CD14-positive monocyte (primary cell): Measurements from ENCODE around the gene MYO3B. TPM values are rescaled to one million over a fixed set of nuclear protein-coding genes. Genes with fewer than 3 reads are reported as not detected.

Source experiments
- DNase-seq, 3 donors: peaks; one replicate each; pipeline ENCODE4 v3.0.0-alpha.2; 2011 to 2022
- H2AFZ ChIP-seq: 2 replicates; pipeline ENCODE4 v1.6.0; 2012; ENCODE audit warnings: mild to moderate bottlenecking, low read depth, low read length, inconsistent platforms; ENCODE audit not compliant: insufficient read depth, poor library complexity, severe bottlenecking
- H3K27ac ChIP-seq, 2 donors: 1 replicate in 1 of 2; 2 replicates in 1 of 2; pipeline ENCODE4 v1.5.1; 2012 to 2013; ENCODE audit warnings: low read length in 2 of 2, control low read depth in 1 of 2, inconsistent platforms in 1 of 2, low read depth in 1 of 2, mild to moderate bottlenecking in 1 of 2
- H3K27me3 ChIP-seq, 2 donors: one replicate each; pipeline versions ENCODE4 v1.6.0 to v1.6.1; 2011 to 2013; ENCODE audit warnings: low read length in 2 of 2; ENCODE audit not compliant: control insufficient read depth in 2 of 2, insufficient read depth in 2 of 2
- H3K36me3 ChIP-seq, 2 donors: replicated peaks in 1 of 2; 1 replicate in 1 of 2; 2 replicates in 1 of 2; pipeline versions ENCODE4 v1.5.1 to v1.6.1; 2012 to 2013; ENCODE audit warnings: low read length in 2 of 2, control low read depth in 1 of 2, inconsistent platforms in 1 of 2, mild to moderate bottlenecking in 1 of 2; ENCODE audit not compliant: insufficient read depth in 2 of 2, control insufficient read depth in 1 of 2
- H3K4me1 ChIP-seq, 2 donors: 1 replicate in 1 of 2; 2 replicates in 1 of 2; pipeline versions ENCODE4 v1.5.1 to v1.6.1; 2012 to 2013; ENCODE audit warnings: low read length in 2 of 2, control low read depth in 1 of 2, inconsistent platforms in 1 of 2, mild to moderate bottlenecking in 1 of 2, moderate library complexity in 1 of 2; ENCODE audit not compliant: insufficient read depth in 2 of 2, control insufficient read depth in 1 of 2
- H3K4me2 ChIP-seq: replicated peaks from 2 replicates; pipeline ENCODE3; 2012; ENCODE audit warnings: low read length, moderate library complexity, mild to moderate bottlenecking; ENCODE audit not compliant: poor library complexity, severe bottlenecking; ENCODE audit errors: extremely low read depth
- H3K4me3 ChIP-seq, 3 experiments: fragments of 200-600 bp in 1 of 3; sonication (generic) in 1 of 3; replicated peaks in 1 of 3; 1 replicate in 2 of 3; 2 replicates in 1 of 3; pipeline ENCODE4 v1.5.1; 2011 to 2013; ENCODE audit warnings: low read length in 3 of 3, mild to moderate bottlenecking in 3 of 3, control low read depth in 2 of 3, low read depth in 2 of 3, inconsistent platforms in 1 of 3, moderate library complexity in 1 of 3
- H3K79me2 ChIP-seq: 2 replicates; pipeline ENCODE4 v1.6.0; 2012; ENCODE audit warnings: mild to moderate bottlenecking, control low read depth, inconsistent platforms, low read length, moderate library complexity; ENCODE audit not compliant: insufficient read depth
- H3K9ac ChIP-seq: 2 replicates; pipeline ENCODE4 v1.6.0; 2017; ENCODE audit warnings: low read length, mild to moderate bottlenecking; ENCODE audit not compliant: insufficient read depth, poor library complexity, severe bottlenecking
- H3K9me3 ChIP-seq, 2 donors: replicated peaks in 1 of 2; 1 replicate in 1 of 2; 2 replicates in 1 of 2; pipeline versions ENCODE4 v1.5.1 to v1.6.1; 2012 to 2013; ENCODE audit warnings: low read length in 2 of 2, control low read depth in 1 of 2; ENCODE audit not compliant: control insufficient read depth in 1 of 2, insufficient read depth in 1 of 2
- H4K20me1 ChIP-seq: 2 replicates; pipeline ENCODE4 v1.6.0; 2012; ENCODE audit warnings: mild to moderate bottlenecking, low read length, control low read depth, moderate library complexity; ENCODE audit not compliant: insufficient read depth
- H3K27ac Mint-ChIP-seq, 7 donors: one replicate each; pipeline ENCODE4 v1.8.0; 2020; ENCODE audit warnings: mild to moderate bottlenecking in 7 of 7, mixed read lengths in 7 of 7, moderate library complexity in 6 of 7, inconsistent platforms in 2 of 7
- H3K27me3 Mint-ChIP-seq, 3 donors: one replicate each; pipeline ENCODE4 v1.8.0; 2021 to 2022; ENCODE audit warnings: low read depth in 3 of 3, mild to moderate bottlenecking in 3 of 3, mixed read lengths in 3 of 3, moderate library complexity in 3 of 3, inconsistent platforms in 1 of 3
- H3K36me3 Mint-ChIP-seq, 2 donors: one replicate each; pipeline ENCODE4 v1.8.0; 2020; ENCODE audit warnings: mixed read lengths in 2 of 2, inconsistent platforms in 1 of 2, mild to moderate bottlenecking in 1 of 2
- H3K4me1 Mint-ChIP-seq: one replicate; pipeline ENCODE4 v1.8.0; 2020; ENCODE audit warnings: mild to moderate bottlenecking, mixed read lengths
- H3K4me3 Mint-ChIP-seq, 2 donors: one replicate each; pipeline ENCODE4 v1.8.0; 2020; ENCODE audit warnings: mild to moderate bottlenecking in 2 of 2, mixed read lengths in 2 of 2, moderate library complexity in 1 of 2
- H3K9me3 Mint-ChIP-seq, 7 donors: one replicate each; pipeline ENCODE4 v1.8.0; 2020 to 2022; ENCODE audit warnings: mixed read lengths in 7 of 7, mild to moderate bottlenecking in 6 of 7, moderate library complexity in 6 of 7, inconsistent platforms in 2 of 7
- CTCF ChIP-seq: fragments of 200-600 bp; IDR thresholded peaks from one replicate; pipeline ENCODE4 v1.8.0; 2022; ENCODE audit warnings: antibody characterized with exemption, mild to moderate bottlenecking
- WGBS: methylation state at CpG from one replicate; pipeline ENCODE4 v1.1.5; 2013; ENCODE audit warnings: missing lambda C conversion rate; ENCODE audit not compliant: insufficient coverage; 5-methylcytosine and 5-hydroxymethylcytosine counted together
- intact Hi-C, 2 donors: fragments of 100-400 bp; cut with micrococcal nuclease; formaldehyde crosslinking; loops; one replicate each; pipeline versions ENCODE4 v1.15.0 to v1.15.1; 2023
- polyA plus RNA-seq, 3 donors: library from polyadenylated mRNA; depleted of rRNA in 1 of 3; unstranded in 2 of 3; stranded (reverse) in 1 of 3; fragments of 300-500 nt in 2 of 3; fragments of >200 nt in 1 of 3; fragmentation: Illumina TruSeq in 2 of 3; gene quantifications; 1 replicate in 2 of 3; 2 replicates in 1 of 3; pipeline ENCODE4 v1.2.3, GENCODE V29; 2012 to 2021

The MYO3B gene
- polyA plus RNA-seq, 3 donors = not detected

- Histone ChIP-seq H3K4me3 (no peak overlapping the region), H3K36me3 (no peaks in the 10 kb centered on the region), H3K27me3 (no peaks in the 10 kb centered on the region), H3K9ac (no peak overlapping the region), H2AFZ (no peak overlapping the region), H3K4me2 (no peak overlapping the region), H3K27ac (no peak overlapping the region), H3K4me1 (no peaks in the 10 kb centered on the region), H4K20me1 (no peaks in the 10 kb centered on the region), H3K9me3 (peaks cover 0 to 5% of the 10 kb centered on the region in 2 donors), H3K79me2 (no peaks in the 10 kb centered on the region)
- intact Hi-C loops = no loop called here
- Mint-ChIP-seq H3K4me3 (no peak overlapping the region), H3K4me1 (no peaks in the 10 kb centered on the region), H3K27me3 (peaks cover 0 to 8% (median 6%) of the 10 kb centered on the region in 3 donors), H3K9me3 (peaks cover 0 to 5% (median 1%) of the 10 kb centered on the region in 7 donors), H3K36me3 (no peaks in the 10 kb centered on the region), H3K27ac (no peak overlapping the region)
- 93% methylated on average over 4 of the region's 7 CpGs for WGBS
- DNase-seq = no peak
- TF ChIP-seq CTCF = no peak
These were observed 276.8 kb downstream of the MYO3B start for GRCh38 chr2:170454471-170455372.

- no peak overlapping the region for H3K9ac ChIP-seq
- Mint-ChIP-seq H3K9me3 (peaks cover 0 to 5% (median 1%) of the 10 kb centered on the region in 7 donors), H3K27me3 (peaks cover 0 to 8% (median 6%) of the 10 kb centered on the region in 3 donors), H3K36me3 (no peaks in the 10 kb centered on the region), H3K27ac (no peak overlapping the region), H3K4me1 (no peaks in the 10 kb centered on the region), H3K4me3 (no peak overlapping the region)
- intact Hi-C loops = no loop called here
- no peaks in the 10 kb centered on the region for H3K4me1 ChIP-seq
- no peaks in the 10 kb centered on the region for H3K27me3 ChIP-seq
- H3K4me2 ChIP-seq = no peak overlapping the region
- no peaks in the 10 kb centered on the region for H4K20me1 ChIP-seq
- H3K4me3 ChIP-seq = no peak overlapping the region
- whole genome bisulfite sequencing = 57% methylated on average over 4 of the region's 5 CpGs
- DNase-seq = no peak
- peaks cover 0 to 10% of the 10 kb centered on the region in 2 donors for H3K9me3 ChIP-seq
- TF ChIP-seq CTCF = no peak
- no peak overlapping the region for H2AFZ ChIP-seq
- no peaks in the 10 kb centered on the region for H3K36me3 ChIP-seq
- no peak overlapping the region for H3K27ac ChIP-seq
- no peaks in the 10 kb centered on the region for H3K79me2 ChIP-seq
These were observed 277.9 kb downstream of the MYO3B start for GRCh38 chr2:170455617-170456426.
